ENCODE results near the gene GPC5. TPM values are rescaled to one million over a fixed set of nuclear protein-coding genes. Genes with fewer than 3 reads are reported as not detected.

GPC5 gene
- total and polyA plus RNA-seq, 9 of the 15 experiments (the other 6 are each of a cell fraction or from before 2014, with no cell fraction given) = 0.18 to 0.27 TPM; not detected in 7

DNA sequence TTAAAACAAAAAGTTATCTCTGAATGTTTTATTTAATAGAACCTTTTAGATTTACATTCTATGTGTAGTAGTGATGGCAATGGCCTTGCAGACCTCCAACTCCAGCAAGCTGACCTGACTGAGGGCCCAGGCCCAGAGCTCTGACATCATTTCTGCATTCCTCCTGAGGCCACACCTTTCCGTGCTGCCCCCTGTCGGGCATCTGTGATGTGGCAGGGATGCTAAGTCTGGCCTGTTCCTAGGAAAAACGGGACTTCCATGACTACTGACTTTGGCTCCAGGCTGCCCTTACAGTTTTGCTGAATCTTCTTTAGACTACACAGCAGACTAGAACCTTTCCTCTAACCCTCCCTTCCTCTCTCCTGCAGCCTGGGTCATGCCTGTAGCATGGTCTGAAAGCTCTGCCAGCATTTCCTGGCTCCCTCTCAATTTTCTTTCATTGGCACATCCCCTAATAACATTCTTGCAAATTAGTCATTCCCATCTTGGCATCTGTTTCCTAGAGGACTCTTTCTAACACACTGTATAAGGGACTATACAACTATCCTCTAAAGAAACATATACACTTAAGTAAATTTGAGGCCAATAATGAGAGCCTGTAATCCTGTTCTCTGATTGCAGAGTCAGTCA is 249.1 kb downstream of the GPC5 start (continued):
- TF ChIP-seq REST (IDR thresholded peaks at IDR 0.05; ENCODE audit: borderline replicate concordance) (peak; percentile 37; the same call in 1 of the 2 replicates), REST (CRISPR knock-in tag; IDR thresholded peaks at IDR 0.05; ENCODE audit: low read depth) (no peak), CBX1 (IDR thresholded peaks at IDR 0.05; ENCODE audit: low read depth) (0 out of 2 replicates have a peak, but pooled peaks have one; percentile 66), SMC3 (conservative IDR thresholded peaks at IDR 0.05; ENCODE audit: insufficient read depth, low read depth, low read length) (peak; percentile 72), MEIS2 (IDR thresholded peaks at IDR 0.05; ENCODE audit: partially characterized antibody) (no peak), TEAD4 (IDR thresholded peaks at IDR 0.05; ENCODE audit: low read length) (0 out of 2 replicates have a peak, but pooled peaks have one; percentile 48), TEAD4 (CRISPR knock-in tag; IDR thresholded peaks at IDR 0.05; ENCODE audit: borderline replicate concordance) (no peak), NR2C1 (IDR thresholded peaks at IDR 0.05) (no peak), NR2C1 (tag; IDR thresholded peaks at IDR 0.05) (0 out of 2 replicates have a peak, but pooled peaks have one; percentile 26), HSF4 (CRISPR knock-in tag; IDR thresholded peaks at IDR 0.05; ENCODE audit: borderline replicate concordance) (no peak), RAD21 (CRISPR knock-in tag; conservative IDR thresholded peaks at IDR 0.05 in 1 of 2, IDR thresholded peaks at IDR 0.05 in 1 of 2) (peak in 1 of 2 experiments; percentile 71; a peak in 3 of 4 replicates), CREM (IDR thresholded peaks at IDR 0.05; ENCODE audit: low read depth) (peak; percentile 56; the same call in 1 of the 2 replicates), RCOR1 (IDR thresholded peaks at IDR 0.05; ENCODE audit: borderline replicate concordance in 1 of 2, low read depth in 2 of 2, low read length in 2 of 2) (peak in 1 of 2 experiments; percentile 47; a peak in 1 of 4 replicates)
- TF ChIP-seq, protein P1, sequence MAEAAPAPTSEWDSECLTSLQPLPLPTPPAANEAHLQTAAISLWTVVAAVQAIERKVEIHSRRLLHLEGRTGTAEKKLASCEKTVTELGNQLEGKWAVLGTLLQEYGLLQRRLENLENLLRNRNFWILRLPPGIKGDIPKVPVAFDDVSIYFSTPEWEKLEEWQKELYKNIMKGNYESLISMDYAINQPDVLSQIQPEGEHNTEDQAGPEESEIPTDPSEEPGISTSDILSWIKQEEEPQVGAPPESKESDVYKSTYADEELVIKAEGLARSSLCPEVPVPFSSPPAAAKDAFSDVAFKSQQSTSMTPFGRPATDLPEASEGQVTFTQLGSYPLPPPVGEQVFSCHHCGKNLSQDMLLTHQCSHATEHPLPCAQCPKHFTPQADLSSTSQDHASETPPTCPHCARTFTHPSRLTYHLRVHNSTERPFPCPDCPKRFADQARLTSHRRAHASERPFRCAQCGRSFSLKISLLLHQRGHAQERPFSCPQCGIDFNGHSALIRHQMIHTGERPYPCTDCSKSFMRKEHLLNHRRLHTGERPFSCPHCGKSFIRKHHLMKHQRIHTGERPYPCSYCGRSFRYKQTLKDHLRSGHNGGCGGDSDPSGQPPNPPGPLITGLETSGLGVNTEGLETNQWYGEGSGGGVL (CRISPR knock-in tag; IDR thresholded peaks at IDR 0.05) = no peak
- TF ChIP-seq, protein P2, sequence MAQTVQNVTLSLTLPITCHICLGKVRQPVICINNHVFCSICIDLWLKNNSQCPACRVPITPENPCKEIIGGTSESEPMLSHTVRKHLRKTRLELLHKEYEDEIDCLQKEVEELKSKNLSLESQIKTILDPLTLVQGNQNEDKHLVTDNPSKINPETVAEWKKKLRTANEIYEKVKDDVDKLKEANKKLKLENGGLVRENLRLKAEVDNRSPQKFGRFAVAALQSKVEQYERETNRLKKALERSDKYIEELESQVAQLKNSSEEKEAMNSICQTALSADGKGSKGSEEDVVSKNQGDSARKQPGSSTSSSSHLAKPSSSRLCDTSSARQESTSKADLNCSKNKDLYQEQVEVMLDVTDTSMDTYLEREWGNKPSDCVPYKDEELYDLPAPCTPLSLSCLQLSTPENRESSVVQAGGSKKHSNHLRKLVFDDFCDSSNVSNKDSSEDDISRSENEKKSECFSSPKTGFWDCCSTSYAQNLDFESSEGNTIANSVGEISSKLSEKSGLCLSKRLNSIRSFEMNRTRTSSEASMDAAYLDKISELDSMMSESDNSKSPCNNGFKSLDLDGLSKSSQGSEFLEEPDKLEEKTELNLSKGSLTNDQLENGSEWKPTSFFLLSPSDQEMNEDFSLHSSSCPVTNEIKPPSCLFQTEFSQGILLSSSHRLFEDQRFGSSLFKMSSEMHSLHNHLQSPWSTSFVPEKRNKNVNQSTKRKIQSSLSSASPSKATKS (CRISPR knock-in tag; IDR thresholded peaks at IDR 0.05) = 0 out of 2 replicates have a peak, but pooled peaks have one; percentile 19
